ENCODE data around the gene SLC9A9. TPM values are rescaled to one million over a fixed set of nuclear protein-coding genes. Genes with fewer than 3 reads are reported as not detected.

Gene SLC9A9
- total RNA-seq, 1 donor from 2014 or later = 21.0 TPM

DNA sequence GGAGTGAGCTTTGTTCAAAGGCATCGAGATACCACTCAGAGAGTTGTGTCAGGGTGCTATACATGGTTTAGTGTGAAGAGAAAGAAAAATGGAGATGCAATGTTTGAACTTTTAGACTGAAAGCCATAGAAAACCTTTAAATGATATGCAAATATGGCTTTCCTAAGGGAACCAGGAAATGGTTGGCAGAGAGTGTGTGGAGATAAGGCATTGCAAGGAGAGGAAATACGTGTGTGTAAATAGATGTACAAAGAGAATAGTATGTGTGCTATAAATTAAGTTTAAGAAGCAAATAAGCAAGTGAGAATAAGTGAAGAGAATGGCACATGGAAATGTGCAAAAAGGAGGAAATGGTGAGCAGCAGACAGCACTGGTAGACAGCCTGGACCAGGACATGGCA, 198.1 kb downstream of the SLC9A9 start:
- no peak for DNase-seq (ENCODE audit: low spot score)

DNA sequence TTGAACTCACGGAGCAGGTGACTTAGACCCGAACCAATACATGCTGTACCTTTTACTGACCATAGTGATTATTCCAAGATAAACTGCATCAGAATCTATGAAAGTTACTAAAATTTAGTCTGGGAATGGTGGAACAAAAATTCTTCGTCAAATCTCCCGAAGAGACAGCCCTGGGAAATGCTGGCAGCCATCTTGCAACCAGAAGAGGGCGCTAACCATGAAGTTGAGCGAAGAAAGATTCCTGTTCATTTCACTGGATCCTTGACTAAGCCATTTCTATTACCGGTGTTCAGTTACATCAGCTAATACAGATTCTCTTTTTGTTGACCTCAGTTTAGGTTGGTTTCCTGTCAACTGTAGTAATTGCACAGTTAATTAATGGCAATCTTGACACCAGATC, 199.6 kb downstream of the SLC9A9 start:
- no peak for DNase-seq (ENCODE audit: low spot score)

DNA sequence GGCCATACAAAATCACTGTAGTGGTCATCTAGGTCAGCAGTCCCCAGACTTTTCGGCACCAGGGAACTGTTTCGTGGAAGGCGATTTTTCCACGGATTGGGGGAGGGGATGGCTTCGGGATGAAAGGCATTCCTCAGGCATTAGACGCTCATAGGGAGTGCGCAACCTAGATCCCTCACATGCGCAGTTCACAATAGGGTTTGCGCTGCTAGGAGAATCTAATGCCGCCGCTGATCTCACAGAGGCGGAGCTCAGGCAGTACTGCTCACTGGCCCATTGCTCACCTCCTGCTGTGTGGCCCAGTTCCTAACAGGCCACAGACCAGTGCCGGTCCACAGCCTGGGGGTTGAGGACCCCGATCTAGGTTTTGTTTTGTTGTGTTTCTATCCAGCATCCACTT, 200.1 kb downstream of the SLC9A9 start:
- no peak for DNase-seq (ENCODE audit: low spot score)

DNA sequence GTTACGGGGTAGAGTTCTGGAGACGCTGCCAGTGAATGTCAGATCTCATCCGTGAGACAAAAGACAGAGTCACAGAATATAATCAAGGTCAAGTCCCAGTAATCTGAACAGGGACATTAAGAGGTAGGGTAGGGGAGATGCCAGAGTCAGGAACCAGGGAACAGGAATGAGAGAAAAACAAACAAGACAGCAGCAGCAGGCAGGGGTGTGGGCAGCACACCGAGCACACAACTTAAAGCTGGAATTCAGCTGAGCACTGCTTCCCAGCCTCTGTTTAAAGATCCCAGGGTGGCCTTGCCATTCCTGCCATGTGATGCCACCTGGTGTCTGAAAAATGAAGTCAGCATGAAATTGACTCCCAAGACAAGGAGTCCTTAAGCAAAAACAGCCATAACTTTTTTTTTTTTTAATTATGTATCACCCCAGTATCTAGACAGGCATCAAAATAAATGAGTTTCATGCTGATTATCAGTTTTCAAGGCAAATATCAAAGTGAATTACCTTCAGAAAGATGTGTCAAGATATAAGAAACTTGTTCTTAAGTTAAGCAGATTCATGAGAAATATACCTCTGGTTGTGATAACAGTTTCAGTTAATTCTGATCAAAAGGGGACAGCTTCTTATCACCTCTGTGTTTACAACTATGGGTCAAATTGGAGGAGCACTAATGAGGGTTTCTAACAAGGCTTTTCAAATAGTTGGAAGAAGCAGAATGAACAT, 203.7 kb downstream of the SLC9A9 start:
- DNase-seq (ENCODE audit: low spot score) = no peak

DNA sequence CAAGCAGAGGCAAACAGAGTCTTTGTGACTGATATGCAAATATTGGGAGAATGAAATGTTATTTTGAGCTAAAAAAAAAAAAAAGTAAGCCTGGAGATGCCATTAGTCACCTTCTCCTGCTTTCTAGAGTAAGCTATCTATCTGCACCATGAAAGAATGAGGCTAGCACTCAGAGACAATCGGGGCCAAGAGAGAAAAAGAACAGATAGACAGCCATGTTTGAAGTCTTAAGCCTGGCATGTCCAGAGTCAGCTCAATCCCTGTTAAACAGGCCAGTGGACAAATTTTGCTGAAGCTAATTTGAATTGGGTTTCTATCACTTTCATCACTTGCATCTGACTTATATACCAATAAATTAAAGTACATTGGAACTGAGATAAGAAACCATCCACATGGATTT, 204.4 kb downstream of the SLC9A9 start:
- no peak for DNase-seq (ENCODE audit: low spot score)

DNA sequence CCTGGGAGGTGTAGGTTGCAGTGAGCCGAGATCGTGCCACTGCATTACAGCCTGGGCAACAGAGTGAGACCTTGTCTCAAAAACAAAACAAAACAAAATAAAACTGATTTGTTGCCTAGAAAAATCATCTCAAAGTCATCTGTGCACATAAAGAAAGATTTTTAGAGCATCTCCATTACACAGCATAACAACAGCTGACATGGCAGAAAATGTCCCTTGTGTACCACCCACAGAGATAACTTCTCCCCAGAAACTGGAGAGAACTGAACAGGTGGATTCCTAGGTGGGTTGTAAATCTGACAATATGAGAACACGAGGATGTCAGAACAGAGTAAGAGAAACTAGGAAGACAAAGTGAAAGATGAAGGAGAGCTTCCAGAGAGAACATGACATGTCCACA, 207.5 kb downstream of the SLC9A9 start:
- DNase-seq (ENCODE audit: low spot score) = no peak

DNA sequence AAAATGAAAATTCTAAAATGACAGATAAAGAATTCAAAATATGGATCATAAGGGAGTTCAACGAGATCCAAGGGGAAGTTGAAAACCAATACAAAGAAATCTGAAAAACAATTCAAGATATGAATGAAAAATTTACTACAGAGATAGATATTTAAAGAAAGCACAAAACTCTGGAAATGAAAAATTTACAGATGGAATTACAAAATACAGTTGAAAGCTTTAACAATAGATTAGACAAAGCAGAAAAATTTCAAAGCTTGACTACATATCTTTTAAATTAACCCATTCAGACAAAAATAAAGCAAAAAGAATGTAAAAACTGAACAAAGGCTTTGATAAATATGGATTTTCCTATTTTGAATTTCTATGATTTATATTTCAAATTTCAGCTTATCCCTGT, 211.1 kb downstream of the SLC9A9 start:
- no peak for DNase-seq (ENCODE audit: low spot score)

DNA sequence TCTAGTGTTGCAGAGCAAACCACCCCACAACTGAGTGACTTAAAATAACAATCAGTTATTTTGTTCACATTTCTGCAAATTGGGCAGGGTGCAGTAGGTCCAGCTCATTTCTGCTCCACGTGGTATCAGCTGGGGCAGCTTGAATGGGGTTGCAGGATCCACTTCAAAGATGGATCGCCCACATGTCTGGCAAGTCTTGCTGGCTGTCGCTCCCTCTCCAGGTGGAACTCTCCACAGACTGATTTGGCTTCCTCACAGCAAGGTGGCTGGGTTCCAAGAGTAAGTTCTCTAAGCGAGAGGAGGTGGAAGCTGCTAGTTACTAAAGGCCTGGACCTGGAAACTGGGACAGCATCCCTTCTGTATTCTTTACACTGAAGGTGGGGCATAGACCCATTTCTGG, 213.3 kb downstream of the SLC9A9 start:
- no peak for DNase-seq (ENCODE audit: low spot score)

DNA sequence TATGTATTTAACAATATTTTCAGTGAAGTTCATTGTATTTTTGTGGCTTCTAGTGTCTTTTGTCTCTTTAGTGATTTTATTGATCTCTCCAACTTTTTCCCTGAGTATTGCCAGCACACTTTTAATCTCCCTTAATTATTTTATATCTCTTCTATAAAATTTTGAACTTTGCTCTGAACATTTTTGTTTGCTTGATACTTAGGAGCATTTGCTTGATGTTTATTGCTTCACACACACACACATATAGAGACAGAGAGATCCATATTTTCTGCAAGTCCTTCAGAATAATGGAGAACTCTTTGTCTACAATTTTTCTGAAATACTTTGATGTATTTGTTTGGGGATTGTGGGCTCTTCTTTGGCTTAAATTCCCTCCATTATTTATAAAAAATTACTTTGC, 213.8 kb downstream of the SLC9A9 start:
- DNase-seq (ENCODE audit: low spot score) = no peak

DNA sequence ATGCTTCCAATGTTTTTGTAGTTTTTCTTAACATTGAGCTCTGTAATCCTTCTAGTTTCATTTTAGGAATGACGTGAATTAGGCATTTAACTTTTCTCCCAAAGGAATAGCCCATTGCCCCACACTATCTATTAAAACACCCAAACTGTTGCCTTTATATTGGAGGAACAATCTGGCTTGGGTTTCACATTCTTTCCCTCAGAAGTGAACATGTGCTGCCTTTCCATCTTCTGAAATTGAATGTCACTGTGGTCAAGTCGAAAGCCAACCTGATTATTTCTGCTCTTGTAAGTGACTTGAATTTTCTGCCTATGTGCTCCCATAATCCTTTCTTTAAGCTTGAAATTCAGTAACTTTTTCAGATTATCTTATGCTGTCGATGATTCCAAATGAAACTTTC, 214.5 kb downstream of the SLC9A9 start:
- no peak for DNase-seq (ENCODE audit: low spot score)

DNA sequence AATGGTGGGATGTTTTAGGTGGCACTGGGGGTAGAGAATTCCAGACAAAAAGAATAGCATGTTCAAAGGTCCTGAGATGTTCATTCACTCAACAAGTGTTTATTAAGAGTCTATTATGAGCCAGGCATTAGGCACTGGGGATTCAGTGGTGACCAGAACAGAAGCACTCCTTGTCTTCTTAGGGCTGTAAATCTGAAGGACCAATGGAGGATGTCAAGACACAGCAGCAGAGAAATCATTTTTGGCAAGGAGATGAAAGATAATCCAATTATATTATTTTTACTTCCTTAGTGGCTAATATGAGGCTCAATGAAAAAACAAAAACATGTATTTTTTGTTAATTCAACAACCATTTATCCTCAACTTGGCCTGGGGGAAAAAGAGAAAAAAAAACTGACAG, 218.5 kb downstream of the SLC9A9 start:
- DNase-seq (ENCODE audit: low spot score) = no peak

DNA sequence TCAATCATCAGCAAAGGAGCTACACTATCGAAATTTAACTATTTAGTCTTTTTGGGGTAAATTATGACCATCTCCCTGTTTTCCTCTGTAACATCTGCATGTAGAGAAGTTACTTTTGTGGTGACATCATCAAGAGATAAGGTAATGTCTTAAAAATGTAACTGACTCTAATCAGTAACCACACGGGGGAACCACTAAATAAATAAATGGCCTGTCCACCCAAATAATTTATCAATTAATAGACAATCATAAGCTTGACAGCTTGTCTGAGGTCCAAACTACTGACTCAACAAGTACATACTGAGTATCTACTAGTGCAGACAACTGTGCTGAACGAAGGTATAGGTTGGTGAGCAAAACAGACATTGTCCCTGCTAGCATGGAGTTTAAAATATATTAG, 219.3 kb downstream of the SLC9A9 start:
- no peak for DNase-seq (ENCODE audit: low spot score)

DNA sequence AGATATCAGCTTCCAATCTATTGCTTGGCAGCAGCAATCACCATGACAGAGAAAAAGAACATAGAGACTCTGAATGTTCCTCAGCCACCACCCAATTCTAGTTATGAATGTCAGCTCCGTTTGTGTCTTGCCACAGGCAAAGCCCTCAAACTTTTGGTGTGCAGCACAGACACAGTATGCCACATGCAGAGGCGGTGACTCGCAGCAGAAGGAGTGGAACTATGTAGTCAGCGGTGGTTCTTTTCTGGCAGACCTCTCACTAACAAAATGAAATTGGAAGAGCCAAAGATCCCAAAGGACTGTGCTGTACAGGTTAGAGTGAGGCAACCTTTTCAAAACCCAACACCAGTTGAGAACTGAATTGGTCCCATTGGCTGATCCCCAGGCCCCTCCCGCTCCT, 220.9 kb downstream of the SLC9A9 start:
- DNase-seq (ENCODE audit: low spot score) = no peak

DNA sequence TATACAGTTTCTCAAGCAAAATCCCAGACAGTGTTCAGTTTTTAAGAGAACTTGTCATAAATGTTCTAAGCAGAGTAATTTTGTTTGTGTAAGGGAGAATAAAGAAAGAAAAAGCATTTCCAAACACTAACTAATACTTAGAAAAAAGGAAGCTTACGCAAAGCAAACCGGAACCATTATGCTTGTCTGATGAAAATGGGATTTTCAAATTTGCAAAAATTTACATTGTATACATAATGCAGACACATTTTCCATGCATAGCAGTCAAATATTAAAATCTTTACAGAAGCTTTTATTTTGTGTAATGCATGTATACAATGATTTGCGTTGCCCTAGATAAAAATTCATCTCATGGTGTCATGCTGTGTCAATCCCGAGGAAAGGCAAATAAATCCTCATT, 229.0 kb downstream of the SLC9A9 start:
- DNase-seq (ENCODE audit: low spot score) = no peak

DNA sequence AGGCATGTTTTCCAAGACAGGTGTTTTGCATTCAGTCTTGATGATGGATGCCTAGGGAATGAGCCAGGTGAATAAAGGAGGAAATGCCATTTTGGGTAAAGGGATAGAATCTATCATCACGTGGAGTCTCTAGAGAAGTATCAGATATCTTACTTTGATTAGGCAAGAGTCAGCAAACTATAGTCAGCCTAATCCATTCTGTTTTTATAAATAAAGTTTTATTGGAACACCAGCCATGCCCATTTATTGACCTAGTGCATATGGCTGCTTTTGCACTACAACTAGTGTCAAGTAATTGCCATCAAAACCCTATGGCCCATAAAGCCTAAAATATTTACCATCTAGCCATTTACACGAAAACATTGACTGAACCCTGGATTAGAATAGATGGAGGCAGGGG, 231.2 kb downstream of the SLC9A9 start:
- DNase-seq (ENCODE audit: low spot score) = no peak

DNA sequence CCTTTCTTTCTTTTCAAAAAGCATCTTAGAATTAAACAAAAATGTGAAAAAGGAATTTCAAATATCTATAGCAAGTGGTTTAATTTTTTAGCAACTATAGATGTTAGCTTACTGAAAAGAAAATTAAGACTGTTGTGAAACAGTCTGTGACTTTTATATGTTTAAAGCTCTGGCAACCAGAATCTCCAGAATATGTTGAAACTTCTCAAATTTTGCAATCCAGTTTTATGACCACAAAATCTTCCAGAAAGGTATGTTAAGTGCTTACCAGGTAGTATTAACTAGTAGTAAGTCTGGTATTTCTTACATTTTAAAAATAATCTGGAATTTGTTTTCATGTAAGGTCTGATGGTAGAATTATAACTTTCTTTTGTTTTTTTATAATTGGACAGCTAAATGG, 235.0 kb downstream of the SLC9A9 start:
- DNase-seq (ENCODE audit: low spot score) = no peak

DNA sequence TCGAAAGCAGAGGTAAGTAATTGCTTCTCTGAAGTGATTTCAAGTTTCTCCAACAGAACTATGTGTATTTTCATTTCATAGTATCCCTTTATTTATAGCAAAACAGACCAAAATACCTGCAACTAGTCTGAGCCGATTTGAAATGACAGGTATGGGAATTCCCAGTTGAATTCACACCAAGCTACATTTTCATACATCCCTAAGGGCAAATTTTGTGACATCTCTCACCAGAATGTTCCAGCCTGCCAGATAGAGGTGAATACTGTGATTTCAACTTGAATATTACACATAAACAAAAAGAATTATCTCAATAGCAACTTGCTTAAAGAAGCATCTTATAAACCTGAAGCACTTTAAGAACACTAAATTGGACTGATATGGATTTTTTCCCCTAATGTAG, 235.7 kb downstream of the SLC9A9 start:
- no peak for DNase-seq (ENCODE audit: low spot score)

DNA sequence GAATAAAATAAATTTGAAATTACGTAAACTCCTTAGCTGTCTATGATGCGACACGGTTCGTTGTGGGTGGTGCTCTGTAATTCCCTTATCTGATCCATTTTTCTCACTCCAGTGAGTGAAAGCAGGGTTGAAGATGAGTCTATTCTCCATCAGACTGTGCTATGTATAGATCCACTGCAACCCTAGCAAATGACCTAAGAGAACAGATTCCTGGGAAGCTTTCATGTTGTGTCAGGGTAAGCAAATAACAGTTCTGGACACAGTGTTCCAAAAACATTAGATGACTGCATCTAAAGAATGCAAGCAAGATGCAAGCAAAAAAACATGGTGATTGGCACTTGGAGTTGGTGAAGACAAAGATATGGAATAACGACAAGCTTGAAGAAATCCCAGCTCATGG, 239.3 kb downstream of the SLC9A9 start:
- DNase-seq (ENCODE audit: low spot score) = no peak

DNA sequence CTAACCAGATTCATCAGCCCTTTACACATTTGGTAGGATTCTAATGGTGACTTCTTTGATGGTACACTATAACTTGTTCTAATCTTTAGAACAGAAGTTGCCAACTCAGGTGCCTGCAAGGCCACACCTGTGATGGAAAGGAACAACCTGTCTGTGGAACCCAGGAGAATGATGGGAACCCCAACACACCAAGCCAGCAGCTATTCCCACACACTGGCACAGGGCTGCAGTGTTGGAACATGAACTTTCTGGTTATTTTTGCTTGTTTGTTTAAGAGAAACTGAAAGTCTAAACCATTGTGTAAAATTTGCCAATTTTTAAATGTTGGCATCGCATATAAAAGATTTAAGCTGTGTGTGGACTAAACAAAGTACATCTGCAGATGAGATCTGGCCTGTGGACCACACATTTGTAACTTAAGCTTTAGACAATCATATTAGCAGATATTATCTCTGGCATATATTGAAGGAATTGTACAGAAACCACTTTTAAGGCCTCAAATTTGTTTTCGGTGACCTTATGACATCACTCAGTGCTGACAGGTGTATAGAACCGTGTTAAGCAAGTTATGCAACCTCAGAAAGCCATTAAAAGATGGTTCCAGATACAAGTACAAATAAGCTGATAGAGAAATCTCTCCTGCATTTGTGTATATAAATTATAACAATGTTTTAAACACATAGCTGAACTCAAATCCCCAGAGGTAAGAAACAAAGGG, 242.9 kb downstream of the SLC9A9 start:
- DNase-seq (ENCODE audit: low spot score) = no peak

DNA sequence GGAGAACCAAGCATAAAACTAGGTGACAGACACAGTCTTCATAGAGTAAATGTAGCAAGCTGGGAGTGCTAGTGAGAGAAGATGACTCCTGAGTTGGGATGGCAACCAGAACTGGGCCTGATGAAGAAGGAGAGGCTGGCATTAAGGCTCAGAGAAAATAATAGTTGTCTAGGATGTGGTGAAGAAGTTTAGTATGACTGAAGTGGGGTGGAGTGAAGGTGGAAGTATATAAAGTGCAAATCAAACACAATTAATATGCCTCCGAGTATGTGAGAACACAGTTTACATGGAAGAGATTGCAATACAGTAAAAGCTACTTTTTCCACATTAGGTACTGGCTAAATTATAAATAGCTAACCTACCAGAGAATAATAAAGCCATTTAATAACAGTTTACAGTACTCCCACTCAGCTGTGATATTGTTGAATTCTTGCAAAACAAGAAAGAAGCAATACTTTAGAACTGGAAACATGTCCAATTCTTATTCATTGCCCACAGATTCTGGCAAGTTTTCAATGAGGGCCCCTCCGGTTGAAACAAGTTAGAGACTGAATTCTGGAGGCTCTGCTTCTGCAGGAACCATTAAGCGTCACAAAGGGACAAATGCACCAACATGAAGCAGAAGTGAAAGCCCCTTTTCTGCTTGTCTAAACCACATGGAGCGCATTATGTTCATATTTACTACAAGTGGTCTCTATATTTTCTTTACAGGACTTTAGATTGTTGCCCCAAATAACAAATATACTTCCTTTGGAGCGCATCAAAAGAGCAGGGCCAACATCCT, 243.7 kb downstream of the SLC9A9 start:
- no peak for DNase-seq (ENCODE audit: low spot score)

DNA sequence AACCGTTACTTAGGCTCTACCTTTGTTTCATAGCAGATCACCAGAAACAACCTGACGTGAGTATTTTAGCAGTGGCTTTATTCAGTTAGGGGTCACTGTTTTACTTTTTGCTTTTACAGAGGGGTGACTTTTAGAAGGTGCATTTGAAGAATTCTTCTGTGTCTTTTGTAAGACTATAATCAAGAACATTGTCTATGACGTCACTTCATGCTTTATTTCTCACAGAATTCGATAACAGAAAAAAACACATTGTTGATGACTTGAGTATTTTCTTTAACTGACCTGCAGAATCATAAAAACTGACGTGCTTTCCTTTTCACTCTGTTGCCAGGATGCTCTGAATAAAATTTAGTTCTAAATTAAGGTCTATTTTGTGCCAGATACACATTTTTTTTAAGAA, 244.5 kb downstream of the SLC9A9 start:
- DNase-seq (ENCODE audit: low spot score) = no peak

DNA sequence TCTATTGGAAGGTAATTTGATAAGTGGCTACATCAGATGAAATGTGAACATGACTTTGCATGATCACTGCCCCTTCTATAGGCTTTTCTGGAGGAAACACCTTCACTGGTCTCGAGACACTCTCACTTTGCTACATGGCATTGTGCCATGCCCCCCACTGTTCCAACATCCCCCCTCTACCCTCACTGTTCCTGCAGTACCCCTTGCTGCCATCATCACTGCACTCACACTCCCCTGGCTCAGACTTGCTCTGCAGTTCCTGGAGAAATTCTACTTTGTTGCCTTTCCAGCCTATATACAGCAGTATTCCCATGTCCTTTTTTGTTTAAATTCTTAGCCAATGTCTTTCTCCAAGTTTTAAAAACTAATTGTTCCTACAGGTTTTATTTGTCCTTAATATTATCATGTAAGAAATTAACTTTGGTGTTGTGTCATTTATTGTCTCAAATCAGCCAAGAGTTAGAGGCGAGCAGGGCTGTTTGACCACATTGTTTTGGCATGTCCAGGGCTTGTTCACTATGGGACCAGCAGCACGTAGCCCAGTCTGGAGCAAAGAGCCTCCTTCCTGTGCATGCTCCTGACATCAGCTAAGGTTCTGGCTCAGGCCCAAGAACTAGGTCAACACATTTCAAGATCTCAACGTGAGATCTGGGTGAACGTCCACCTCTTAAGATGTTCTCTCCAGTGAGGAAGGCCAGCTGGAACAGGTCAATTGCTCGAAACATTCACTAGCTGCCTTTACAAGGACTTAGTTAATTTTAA, 246.4 kb downstream of the SLC9A9 start:
- DNase-seq (ENCODE audit: low spot score) = no peak

Data from mesenteric fat pad (tissue), 1 donor.